Measurements from ENCODE around the gene SEC14L2.

DNA sequence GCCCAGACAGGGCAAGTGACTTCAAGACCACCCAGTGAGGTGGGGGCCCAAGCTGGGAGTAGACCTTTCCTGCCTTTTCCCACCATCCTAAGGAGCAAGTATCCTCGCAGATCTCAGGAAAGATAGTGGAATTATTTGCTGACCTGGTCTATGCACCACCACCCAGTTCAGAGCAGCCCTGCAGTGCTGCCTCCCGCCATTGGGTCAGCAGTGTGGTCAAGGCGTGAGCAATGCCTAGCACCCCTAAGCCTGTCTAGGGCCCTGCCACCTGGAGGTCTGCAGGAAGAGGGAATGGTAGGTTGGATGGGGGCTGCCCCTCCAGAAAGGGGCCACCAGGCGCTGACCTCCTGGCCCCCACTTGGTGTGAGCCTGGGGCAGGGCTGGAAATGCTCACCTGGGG is 35.3 kb downstream of the SEC14L2 start:
- TF ChIP-seq SPI1 (IDR thresholded peaks at IDR 0.05; ENCODE audit: low read depth, low read length) (no peak), POLR2AphosphoS5 (IDR thresholded peaks at IDR 0.05; ENCODE audit: low read depth, low read length) (no peak), POLR2A (IDR thresholded peaks at IDR 0.05; ENCODE audit: low read depth, low read length) (no peak), TAF1 (IDR thresholded peaks at IDR 0.05; ENCODE audit: low read depth, low read length) (no peak), POU2F2 (IDR thresholded peaks at IDR 0.05; ENCODE audit: low read depth, low read length) (no peak), PAX5 (IDR thresholded peaks at IDR 0.05; ENCODE audit: insufficient read depth, low read length, severe bottlenecking) (no peak)

All from GM12891 (cell line).